ENCODE results near the gene INPP5B.

INPP5B gene

DNA sequence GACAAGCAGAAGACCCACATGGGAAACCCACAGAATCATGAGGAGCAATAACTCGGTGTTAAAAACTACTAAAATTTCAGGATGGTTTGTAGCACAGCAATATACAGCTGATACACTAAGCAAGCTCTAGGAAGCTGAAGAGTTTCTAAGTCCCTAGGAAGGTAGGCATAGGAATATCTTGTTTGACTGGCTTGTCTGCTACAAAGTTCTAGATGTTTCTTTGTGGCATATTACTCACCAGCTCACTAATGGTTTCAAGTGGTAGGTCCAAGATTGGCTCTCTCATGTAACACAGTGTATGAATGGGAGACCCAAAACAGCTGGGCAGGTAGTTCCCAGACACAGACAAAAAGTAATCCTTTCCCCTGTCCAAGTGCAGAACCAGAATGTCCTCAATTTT is 74.2 kb downstream of the INPP5B start:
- no peaks in the 10 kb centered on the region for H3K4me1 ChIP-seq (ENCODE audit: low read length)
- H3K9ac ChIP-seq (ENCODE audit: low read length), result no peak overlapping the region
- H4K20me1 ChIP-seq (ENCODE audit: insufficient read depth, low read length), result no peaks in the 10 kb centered on the region
- DNase-seq, result no peak
- no peaks in the 10 kb centered on the region for H3F3A ChIP-seq (ENCODE audit: insufficient read depth, low read length)
- no peak overlapping the region for H3K27ac ChIP-seq (ENCODE audit: low read length)
- no peaks in the 10 kb centered on the region for H3K9me3 ChIP-seq (replicated peaks; ENCODE audit: insufficient read depth, low read length)
- H3K9me2 ChIP-seq (replicated peaks; ENCODE audit: insufficient read depth, low read length), result no peaks in the 10 kb centered on the region
- H2AFZ ChIP-seq (ENCODE audit: low read length), result no peak overlapping the region
- no peaks in the 10 kb centered on the region for H3K79me2 ChIP-seq (ENCODE audit: low read length)
- no peak overlapping the region for H3K4me3 ChIP-seq (ENCODE audit: low read length)
- no peaks in the 10 kb centered on the region; the same call in 1 of the 2 replicates for H3K36me3 ChIP-seq (replicated peaks; ENCODE audit: insufficient read depth, low read length)
- TF ChIP-seq EZH2phosphoT487 (IDR thresholded peaks at IDR 0.05; ENCODE audit: low read length), result no peak
- TF ChIP-seq CTCF (IDR thresholded peaks at IDR 0.05; ENCODE audit: low read length), result no peak
- TF ChIP-seq EZH2 (optimal IDR thresholded peaks at IDR 0.05; ENCODE audit: low read depth, low read length), result no peak
- no peak overlapping the region for H3K4me2 ChIP-seq (ENCODE audit: low read depth, low read length)
- H3K27me3 ChIP-seq (replicated peaks; ENCODE audit: insufficient read depth, low read length), result no peaks in the 10 kb centered on the region

- Histone ChIP-seq H3K27me3 (replicated peaks; ENCODE audit: insufficient read depth, low read length) (no peaks in the 10 kb centered on the region), H3K4me1 (ENCODE audit: low read length) (no peaks in the 10 kb centered on the region), H3K9ac (ENCODE audit: low read length) (no peak overlapping the region), H3K4me2 (ENCODE audit: low read depth, low read length) (no peak overlapping the region), H3K27ac (ENCODE audit: low read length) (no peak overlapping the region), H3K4me3 (ENCODE audit: low read length) (no peak overlapping the region), H4K20me1 (ENCODE audit: insufficient read depth, low read length) (no peaks in the 10 kb centered on the region), H3K79me2 (ENCODE audit: low read length) (no peaks in the 10 kb centered on the region), H2AFZ (ENCODE audit: low read length) (no peak overlapping the region), H3K9me2 (replicated peaks; ENCODE audit: insufficient read depth, low read length) (no peaks in the 10 kb centered on the region), H3K9me3 (replicated peaks; ENCODE audit: insufficient read depth, low read length) (no peaks in the 10 kb centered on the region), H3F3A (ENCODE audit: insufficient read depth, low read length) (no peaks in the 10 kb centered on the region), H3K36me3 (replicated peaks; ENCODE audit: insufficient read depth, low read length) (no peaks in the 10 kb centered on the region; the same call in 1 of the 2 replicates)
- no peak for TF ChIP-seq EZH2phosphoT487 (IDR thresholded peaks at IDR 0.05; ENCODE audit: low read length)
- no peak for DNase-seq
These were observed 78.4 kb downstream of the INPP5B start for GRCh38 chr1:37868466-37868865.

- TF ChIP-seq EZH2 (optimal IDR thresholded peaks at IDR 0.05; ENCODE audit: low read depth, low read length) (no peak), EZH2phosphoT487 (IDR thresholded peaks at IDR 0.05; ENCODE audit: low read length) (no peak)
- Histone ChIP-seq H3K36me3 (replicated peaks; ENCODE audit: insufficient read depth, low read length) (no peaks in the 10 kb centered on the region; the same call in 1 of the 2 replicates), H3K9me3 (replicated peaks; ENCODE audit: insufficient read depth, low read length) (no peaks in the 10 kb centered on the region), H2AFZ (ENCODE audit: low read length) (no peak overlapping the region), H3K79me2 (ENCODE audit: low read length) (no peaks in the 10 kb centered on the region), H3K27ac (ENCODE audit: low read length) (no peak overlapping the region), H4K20me1 (ENCODE audit: insufficient read depth, low read length) (no peaks in the 10 kb centered on the region), H3K4me1 (ENCODE audit: low read length) (no peaks in the 10 kb centered on the region), H3K4me2 (ENCODE audit: low read depth, low read length) (no peak overlapping the region), H3F3A (ENCODE audit: insufficient read depth, low read length) (no peaks in the 10 kb centered on the region), H3K27me3 (replicated peaks; ENCODE audit: insufficient read depth, low read length) (no peaks in the 10 kb centered on the region), H3K9ac (ENCODE audit: low read length) (no peak overlapping the region), H3K9me2 (replicated peaks; ENCODE audit: insufficient read depth, low read length) (no peaks in the 10 kb centered on the region), H3K4me3 (ENCODE audit: low read length) (no peak overlapping the region)
- no peak for DNase-seq
These were observed 79.1 kb downstream of the INPP5B start for GRCh38 chr1:37867784-37868183.

DNA sequence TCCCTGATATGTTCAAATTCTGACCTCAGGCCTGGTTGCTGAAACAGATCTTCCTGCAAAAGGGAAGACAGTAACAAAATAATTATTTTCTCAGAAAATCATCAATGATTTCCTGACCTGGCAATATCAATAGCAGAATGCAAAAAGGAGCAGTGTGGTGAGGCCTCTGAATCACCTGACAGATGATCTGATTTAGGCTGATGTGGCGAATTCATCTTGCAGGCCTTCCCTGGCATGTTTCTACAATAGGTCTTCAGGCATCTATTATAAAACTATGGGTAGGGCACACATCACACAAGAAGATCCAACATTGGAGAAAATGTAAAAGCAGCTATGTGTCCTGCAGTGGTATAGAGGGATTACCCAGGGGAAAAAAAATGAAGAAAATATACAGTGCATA is 80.4 kb downstream of the INPP5B start:
- no peak overlapping the region for H3K27ac ChIP-seq (ENCODE audit: low read length)
- no peak overlapping the region for H3K9ac ChIP-seq (ENCODE audit: low read length)
- no peaks in the 10 kb centered on the region for H4K20me1 ChIP-seq (ENCODE audit: insufficient read depth, low read length)
- no peak overlapping the region for H2AFZ ChIP-seq (ENCODE audit: low read length)
- TF ChIP-seq EZH2phosphoT487 (IDR thresholded peaks at IDR 0.05; ENCODE audit: low read length), result no peak
- TF ChIP-seq CTCF (IDR thresholded peaks at IDR 0.05; ENCODE audit: low read length), result no peak
- no peak for TF ChIP-seq EZH2 (optimal IDR thresholded peaks at IDR 0.05; ENCODE audit: low read depth, low read length)
- no peaks in the 10 kb centered on the region for H3K27me3 ChIP-seq (replicated peaks; ENCODE audit: insufficient read depth, low read length)
- no peaks in the 10 kb centered on the region for H3F3A ChIP-seq (ENCODE audit: insufficient read depth, low read length)
- H3K79me2 ChIP-seq (ENCODE audit: low read length), result no peaks in the 10 kb centered on the region
- no peak overlapping the region for H3K4me2 ChIP-seq (ENCODE audit: low read depth, low read length)
- no peaks in the 10 kb centered on the region for H3K4me1 ChIP-seq (ENCODE audit: low read length)
- no peak for DNase-seq
- no peaks in the 10 kb centered on the region for H3K9me2 ChIP-seq (replicated peaks; ENCODE audit: insufficient read depth, low read length)
- no peak overlapping the region for H3K4me3 ChIP-seq (ENCODE audit: low read length)
- no peaks in the 10 kb centered on the region for H3K36me3 ChIP-seq (replicated peaks; ENCODE audit: insufficient read depth, low read length)
- H3K9me3 ChIP-seq (replicated peaks; ENCODE audit: insufficient read depth, low read length), result no peaks in the 10 kb centered on the region

Data from MM.1S (cell line).